HEK293 (cell line): ENCODE results near the gene APOL1.

ENCODE experiments used
- CTCF ChIA-PET: fragments of 350-600 bp; formaldehyde crosslinking; extraction: SDS; loops from one replicate; lab custom pipeline; 2021; ENCODE audit warnings: antibody characterized with exemption; lab: Yijun Ruan, JAX
- POLR2A ChIA-PET: fragments of 300-600 bp; formaldehyde crosslinking; extraction: SDS; loops from one replicate; lab custom pipeline; 2020; ENCODE audit warnings: antibody characterized with exemption, inconsistent platforms; lab: Yijun Ruan, JAX
- H3K27ac ChIP-seq: fragments of 200-500 bp; sonication (Bioruptor generic); 2 replicates; pipeline ENCODE4 v1.5.1; 2014; ENCODE audit warnings: low read depth, low read length, control low read depth, inconsistent platforms; ENCODE audit errors: extremely low read depth
- H3K36me3 ChIP-seq, 2 experiments: fragments of 200-500 bp in 1 of 2; sonication (Bioruptor generic) in 1 of 2; 1 replicate in 1 of 2; 2 replicates in 1 of 2; pipeline ENCODE4 v1.5.1; 2014 to 2017; ENCODE audit warnings: inconsistent platforms in 2 of 2, low read length in 2 of 2; ENCODE audit not compliant: control insufficient read depth in 2 of 2, insufficient read depth in 1 of 2
- H3K4me1 ChIP-seq: fragments of 200-500 bp; sonication (Bioruptor generic); 2 replicates; pipeline ENCODE4 v1.5.1; 2014; ENCODE audit warnings: mild to moderate bottlenecking, low read length, inconsistent platforms; ENCODE audit not compliant: control insufficient read depth, insufficient read depth
- H3K4me3 ChIP-seq: 2 replicates; pipeline ENCODE4 v1.5.1; 2011; ENCODE audit warnings: low read depth, mild to moderate bottlenecking, control low read depth, low read length, moderate library complexity
- H3K9me3 ChIP-seq: fragments of 200-500 bp; sonication (Bioruptor generic); 2 replicates; pipeline ENCODE4 v1.5.1; 2014; ENCODE audit warnings: low read depth, low read length, inconsistent platforms; ENCODE audit not compliant: control insufficient read depth, insufficient read depth
- BCL11A ChIP-seq: fragments of 450-650 bp; formaldehyde crosslinking; IDR thresholded peaks from 2 replicates; pipeline ENCODE4 v1.5.1; 2016; ENCODE audit warnings: low read depth, missing biosample characterization, missing genetic modification characterization
- KLF16 ChIP-seq: fragments of 450-650 bp; formaldehyde crosslinking; IDR thresholded peaks from 2 replicates; pipeline ENCODE4 v1.5.1; 2017; ENCODE audit warnings: missing biosample characterization, missing genetic modification characterization
- KLF9 ChIP-seq: fragments of 450-650 bp; formaldehyde crosslinking; IDR thresholded peaks from 2 replicates; pipeline ENCODE4 v1.5.1; 2016; ENCODE audit warnings: missing biosample characterization, missing genetic modification characterization, low read depth
- MEIS1 ChIP-seq: sonication (generic); formaldehyde crosslinking; IDR thresholded peaks from 2 replicates; pipeline ENCODE4 v1.8.1; 2022; ENCODE audit warnings: missing genetic modification reagents, mild to moderate bottlenecking, borderline replicate concordance
- SCRT2 ChIP-seq: fragments of 450-650 bp; formaldehyde crosslinking; IDR thresholded peaks from 2 replicates; pipeline ENCODE4 v1.5.1; 2016; ENCODE audit warnings: missing biosample characterization, missing genetic modification characterization
- ZNF133 ChIP-seq: fragments of 450-650 bp; formaldehyde crosslinking; IDR thresholded peaks from 2 replicates; pipeline ENCODE4 v1.5.1; 2016; ENCODE audit warnings: missing biosample characterization, missing genetic modification characterization
- ZNF211 ChIP-seq: fragments of 450-650 bp; formaldehyde crosslinking; IDR thresholded peaks from 2 replicates; pipeline ENCODE4 v1.5.1; 2016; ENCODE audit warnings: low read depth, missing biosample characterization, missing genetic modification characterization
- ZNF214 ChIP-seq: fragments of 450-650 bp; formaldehyde crosslinking; IDR thresholded peaks from 2 replicates; pipeline ENCODE4 v1.5.1; 2017; ENCODE audit warnings: missing biosample characterization, mild to moderate bottlenecking, missing genetic modification characterization, borderline replicate concordance
- ZNF26 ChIP-seq: fragments of 450-650 bp; formaldehyde crosslinking; IDR thresholded peaks from 2 replicates; pipeline ENCODE4 v1.5.1; 2016; ENCODE audit warnings: missing biosample characterization, missing genetic modification characterization
- ZNF423 ChIP-seq: fragments of 450-650 bp; formaldehyde crosslinking; IDR thresholded peaks from 2 replicates; pipeline ENCODE4 v1.5.1; 2016; ENCODE audit warnings: missing biosample characterization, missing genetic modification characterization
- ZNF48 ChIP-seq: fragments of 450-650 bp; formaldehyde crosslinking; IDR thresholded peaks from 2 replicates; pipeline ENCODE4 v1.5.1; 2016; ENCODE audit warnings: missing biosample characterization, missing genetic modification characterization
- ZNF488 ChIP-seq: fragments of 450-650 bp; formaldehyde crosslinking; IDR thresholded peaks from 2 replicates; pipeline ENCODE4 v1.5.1; 2016; ENCODE audit warnings: missing biosample characterization, missing genetic modification characterization
- ZNF510 ChIP-seq: fragments of 450-650 bp; formaldehyde crosslinking; IDR thresholded peaks from 2 replicates; pipeline ENCODE4 v1.5.1; 2018; ENCODE audit warnings: mild to moderate bottlenecking, missing genetic modification characterization, missing biosample characterization; ENCODE audit not compliant: insufficient replicate concordance
- ZNF596 ChIP-seq: fragments of 450-650 bp; IDR thresholded peaks from 2 replicates; pipeline ENCODE4 v1.5.0; 2018; ENCODE audit warnings: missing biosample characterization, mild to moderate bottlenecking, missing genetic modification characterization, moderate library complexity
- ZNF639 ChIP-seq: fragments of 450-650 bp; formaldehyde crosslinking; IDR thresholded peaks from 2 replicates; pipeline ENCODE4 v1.5.1; 2016; ENCODE audit warnings: missing biosample characterization, missing genetic modification characterization
- ZNF645 ChIP-seq: fragments of 450-650 bp; formaldehyde crosslinking; IDR thresholded peaks from 2 replicates; pipeline ENCODE4; 2016; ENCODE audit warnings: missing biosample characterization, missing genetic modification characterization
- ZNF654 ChIP-seq: fragments of 450-650 bp; formaldehyde crosslinking; IDR thresholded peaks from 2 replicates; pipeline ENCODE4 v1.5.1; 2016; ENCODE audit warnings: low read depth, missing biosample characterization, missing genetic modification characterization
- ZNF664 ChIP-seq: fragments of 450-650 bp; formaldehyde crosslinking; IDR thresholded peaks from 2 replicates; pipeline ENCODE4 v1.5.1; 2016; ENCODE audit warnings: missing biosample characterization, missing genetic modification characterization
- TF ChIP-seq, protein P1 (sequence below): fragments of 450-650 bp; formaldehyde crosslinking; IDR thresholded peaks from 2 replicates; pipeline ENCODE4 v1.5.1; 2016; ENCODE audit warnings: missing biosample characterization, missing genetic modification characterization
- TF ChIP-seq, protein P2 (sequence below): fragments of 450-650 bp; formaldehyde crosslinking; IDR thresholded peaks from 2 replicates; pipeline ENCODE4 v1.5.1; 2017; ENCODE audit warnings: missing biosample characterization, missing genetic modification characterization
- TF ChIP-seq, protein P3 (sequence below): IDR thresholded peaks from 2 replicates; pipeline ENCODE4 v1.6.1; 2011; ENCODE audit warnings: mild to moderate bottlenecking, low read depth, low read length, borderline replicate concordance

The APOL1 gene

GRCh38 chr22:36245805-36246356 is 7.1 kb upstream of the APOL1 start:
- TF ChIP-seq ZNF133 (no peak), ZNF645 (no peak), KLF16 (tag by site-specific recombination) (no peak), ZNF211 (no peak), ZNF423 (tag by site-specific recombination) (no peak)
- TF ChIP-seq, protein P1, sequence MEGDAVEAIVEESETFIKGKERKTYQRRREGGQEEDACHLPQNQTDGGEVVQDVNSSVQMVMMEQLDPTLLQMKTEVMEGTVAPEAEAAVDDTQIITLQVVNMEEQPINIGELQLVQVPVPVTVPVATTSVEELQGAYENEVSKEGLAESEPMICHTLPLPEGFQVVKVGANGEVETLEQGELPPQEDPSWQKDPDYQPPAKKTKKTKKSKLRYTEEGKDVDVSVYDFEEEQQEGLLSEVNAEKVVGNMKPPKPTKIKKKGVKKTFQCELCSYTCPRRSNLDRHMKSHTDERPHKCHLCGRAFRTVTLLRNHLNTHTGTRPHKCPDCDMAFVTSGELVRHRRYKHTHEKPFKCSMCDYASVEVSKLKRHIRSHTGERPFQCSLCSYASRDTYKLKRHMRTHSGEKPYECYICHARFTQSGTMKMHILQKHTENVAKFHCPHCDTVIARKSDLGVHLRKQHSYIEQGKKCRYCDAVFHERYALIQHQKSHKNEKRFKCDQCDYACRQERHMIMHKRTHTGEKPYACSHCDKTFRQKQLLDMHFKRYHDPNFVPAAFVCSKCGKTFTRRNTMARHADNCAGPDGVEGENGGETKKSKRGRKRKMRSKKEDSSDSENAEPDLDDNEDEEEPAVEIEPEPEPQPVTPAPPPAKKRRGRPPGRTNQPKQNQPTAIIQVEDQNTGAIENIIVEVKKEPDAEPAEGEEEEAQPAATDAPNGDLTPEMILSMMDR (tag by site-specific recombination) = no peak
- TF ChIP-seq, protein P2, sequence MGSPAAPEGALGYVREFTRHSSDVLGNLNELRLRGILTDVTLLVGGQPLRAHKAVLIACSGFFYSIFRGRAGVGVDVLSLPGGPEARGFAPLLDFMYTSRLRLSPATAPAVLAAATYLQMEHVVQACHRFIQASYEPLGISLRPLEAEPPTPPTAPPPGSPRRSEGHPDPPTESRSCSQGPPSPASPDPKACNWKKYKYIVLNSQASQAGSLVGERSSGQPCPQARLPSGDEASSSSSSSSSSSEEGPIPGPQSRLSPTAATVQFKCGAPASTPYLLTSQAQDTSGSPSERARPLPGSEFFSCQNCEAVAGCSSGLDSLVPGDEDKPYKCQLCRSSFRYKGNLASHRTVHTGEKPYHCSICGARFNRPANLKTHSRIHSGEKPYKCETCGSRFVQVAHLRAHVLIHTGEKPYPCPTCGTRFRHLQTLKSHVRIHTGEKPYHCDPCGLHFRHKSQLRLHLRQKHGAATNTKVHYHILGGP (tag by site-specific recombination) = no peak
- Histone ChIP-seq H3K4me1 (no peaks in the 10 kb centered on the region), H3K36me3 (no peaks in the 10 kb centered on the region), H3K4me3 (no peak overlapping the region), H3K27ac (no peak overlapping the region), H3K9me3 (no peaks in the 10 kb centered on the region)
- ChIA-PET CTCF (no interaction called here), POLR2A (no interaction called here)

- TF ChIP-seq ZNF48 (tag by site-specific recombination) (no peak), MEIS1 (no peak)
- POLR2A ChIA-PET = no interaction called here
- no peak overlapping the region for H3K4me3 ChIP-seq
- H3K27ac ChIP-seq = no peak overlapping the region
- CTCF ChIA-PET = no interaction called here
- H3K4me1 ChIP-seq = no peaks in the 10 kb centered on the region
- no peaks in the 10 kb centered on the region for H3K9me3 ChIP-seq
- no peaks in the 10 kb centered on the region for H3K36me3 ChIP-seq
Observed at GRCh38 chr22:36246718-36247117, 6.2 kb upstream of the APOL1 start.

- Histone ChIP-seq H3K9me3 (no peaks in the 10 kb centered on the region), H3K36me3 (no peaks in the 10 kb centered on the region), H3K4me3 (no peak overlapping the region), H3K27ac (no peak overlapping the region), H3K4me1 (no peaks in the 10 kb centered on the region)
- ChIA-PET CTCF (interaction anchor here (0.5 to 2.1 kb wide), 3 partner anchors 8 to 41 kb away, joined by 3 to 8 read pairs (median 4); partner anchors contain the start of gene APOL2), POLR2A (interaction anchor here (1.5 kb wide), 1 partner anchor 8 kb away, joined by 4 read pairs; the partner anchor contains the start of gene APOL2)
- TF ChIP-seq ZNF654 (tag by site-specific recombination) = no peak
- no peak for TF ChIP-seq ZNF26
- no peak for TF ChIP-seq ZNF510
- TF ChIP-seq, protein P3, sequence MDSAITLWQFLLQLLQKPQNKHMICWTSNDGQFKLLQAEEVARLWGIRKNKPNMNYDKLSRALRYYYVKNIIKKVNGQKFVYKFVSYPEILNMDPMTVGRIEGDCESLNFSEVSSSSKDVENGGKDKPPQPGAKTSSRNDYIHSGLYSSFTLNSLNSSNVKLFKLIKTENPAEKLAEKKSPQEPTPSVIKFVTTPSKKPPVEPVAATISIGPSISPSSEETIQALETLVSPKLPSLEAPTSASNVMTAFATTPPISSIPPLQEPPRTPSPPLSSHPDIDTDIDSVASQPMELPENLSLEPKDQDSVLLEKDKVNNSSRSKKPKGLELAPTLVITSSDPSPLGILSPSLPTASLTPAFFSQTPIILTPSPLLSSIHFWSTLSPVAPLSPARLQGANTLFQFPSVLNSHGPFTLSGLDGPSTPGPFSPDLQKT = no peak
- TF ChIP-seq ZNF214 (tag by site-specific recombination) = no peak
- no peak for TF ChIP-seq ZNF596
- no peak for TF ChIP-seq KLF9 (tag by site-specific recombination)
- no peak for TF ChIP-seq ZNF664 (tag by site-specific recombination)
- no peak for TF ChIP-seq ZNF639 (tag by site-specific recombination)
- no peak for TF ChIP-seq BCL11A (tag by site-specific recombination)
- TF ChIP-seq SCRT2 = no peak
- no peak for TF ChIP-seq ZNF488 (tag by site-specific recombination)
Observed at GRCh38 chr22:36247955-36248354, 5.0 kb upstream of the APOL1 start.
